Right lobe of liver (tissue), 6 donors: Measurements from ENCODE around the gene ARFGAP1. TPM values are rescaled to one million over a fixed set of nuclear protein-coding genes. Genes with fewer than 3 reads are reported as not detected.

ENCODE experiments used
- ATAC-seq, 4 donors: fragments of 200-7000 bp; cut with Tn5 transposase; one replicate each; pipeline ENCODE4 v1.9.1; 2020; ENCODE audit warnings: mild to moderate bottlenecking in 4 of 4, moderate library complexity in 4 of 4
- DNase-seq, 3 donors: peaks; one replicate each; pipeline ENCODE4 v3.0.0-alpha.2; 2020
- H3K27ac ChIP-seq, 3 donors: fragments of 200-600 bp; one replicate each; pipeline ENCODE4 v1.8.0; 2022
- H3K27me3 ChIP-seq, 2 donors: fragments of 200-600 bp; one replicate each; pipeline ENCODE4 v1.8.0; 2022
- H3K36me3 ChIP-seq, 4 donors: fragments of 200-600 bp; sonication (generic) in 1 of 4; one replicate each; pipeline versions ENCODE4 v1.5.1 to v1.8.0; 2017 to 2022; ENCODE audit warnings: control low read depth in 1 of 4
- H3K4me1 ChIP-seq, 4 donors: fragments of 200-600 bp; sonication (generic) in 1 of 4; one replicate each; pipeline versions ENCODE4 v1.5.1 to v1.8.0; 2017 to 2022; ENCODE audit warnings: control low read depth in 1 of 4
- H3K4me3 ChIP-seq, 3 donors: fragments of 200-600 bp; one replicate each; pipeline ENCODE4 v1.8.0; 2022
- H3K9me3 ChIP-seq, 4 donors: fragments of 200-600 bp; sonication (generic) in 1 of 4; one replicate each; pipeline versions ENCODE4 v1.5.1 to v1.8.0; 2017 to 2022; ENCODE audit warnings: control low read depth in 1 of 4
- CTCF ChIP-seq, 4 donors: fragments of 200-600 bp in 3 of 4; fragments of 450-650 bp in 1 of 4; IDR thresholded peaks; one replicate each; pipeline versions ENCODE4 v1.5.1 to v1.8.0; 2016 to 2022; ENCODE audit warnings: antibody characterized with exemption in 4 of 4, mild to moderate bottlenecking in 2 of 4
- POLR2A ChIP-seq: fragments of 450-650 bp; IDR thresholded peaks from one replicate; pipeline ENCODE4 v1.6.1; 2017; ENCODE audit warnings: antibody characterized with exemption, mild to moderate bottlenecking
- WGBS: methylation state at CpG from one replicate; pipeline ENCODE4 v1.1.6; 2018; ENCODE audit warnings: low coverage, low lambda C conversion rate; ENCODE audit not compliant: insufficient coverage; ENCODE audit errors: missing lambda C conversion rate; 5-methylcytosine and 5-hydroxymethylcytosine counted together
- intact Hi-C, 2 donors: fragments of 100-400 bp; cut with DNase I; formaldehyde crosslinking; loops; one replicate each; pipeline versions ENCODE4 v1.11.2 to v1.14.1; 2022
- total RNA-seq, 6 experiments: library from RNA; depleted of rRNA in 2 of 6; stranded (reverse); fragments of >200 nt in 2 of 6; fragmentation: NEBNext Ultra II Directional in 3 of 6; extraction: Animal tissue kit (Norgen Biotek cat#: 25700) in 3 of 6; gene quantifications; one replicate each; pipeline versions ENCODE4 v1.1.0 to v1.2.4, GENCODE V29; 2016 to 2023
- donor health status: DM: no; HTN: yes; CAD: no.
- donor health status: DM: no; HTN: no; CAD: no.
- donor health status: DM: no; HTN: no; CAD: no.
- donor health status: DM: no; HTN: yes; CAD: no.
- donor health status: DM: no; HTN: yes; CAD: no.

Gene ARFGAP1
- total RNA-seq, 6 experiments from 2014 or later, result 17.4 to 42.8 (median 29.5) TPM

GRCh38 chr20:63280371-63280770 is 7.8 kb downstream of the ARFGAP1 start:
- intact Hi-C loops, result no loop called here
- Histone ChIP-seq H3K27ac (no peak overlapping the region), H3K9me3 (no peaks in the 10 kb centered on the region), H3K27me3 (no peaks in the 10 kb centered on the region), H3K36me3 (peaks cover 0 to 43% (median 9%) of the 10 kb centered on the region in 4 donors), H3K4me1 (no peaks in the 10 kb centered on the region), H3K4me3 (no peak overlapping the region)
- TF ChIP-seq CTCF (IDR thresholded peaks at IDR 0.05) (no peak), POLR2A (no peak)
- DNase-seq (no peak), ATAC-seq (no peak)
- 93% methylated on average over 3 of the region's 6 CpGs for WGBS

GRCh38 chr20:63280929-63281545 is 8.4 kb downstream of the ARFGAP1 start:
- ATAC-seq (no peak), DNase-seq (no peak)
- WGBS, result no CpG with 5 or more reads among the region's 19 CpGs
- Histone ChIP-seq H3K27ac (no peak overlapping the region), H3K27me3 (no peaks in the 10 kb centered on the region), H3K9me3 (no peaks in the 10 kb centered on the region), H3K36me3 (peaks cover 0 to 41% (median 10%) of the 10 kb centered on the region in 4 donors), H3K4me3 (no peak overlapping the region), H3K4me1 (no peaks in the 10 kb centered on the region)
- TF ChIP-seq POLR2A (no peak), CTCF (IDR thresholded peaks at IDR 0.05) (no peak)
- intact Hi-C loops, result no loop called here

- H3K27ac ChIP-seq, result no peak overlapping the region
- H3K4me1 ChIP-seq, result no peaks in the 10 kb centered on the region
- no peaks in the 10 kb centered on the region for H3K9me3 ChIP-seq
- ATAC-seq (no peak), DNase-seq (no peak)
- no peaks in the 10 kb centered on the region for H3K27me3 ChIP-seq
- H3K36me3 ChIP-seq, result peaks cover 0 to 33% (median 10%) of the 10 kb centered on the region in 4 donors
- no CpG with 5 or more reads among the region's 38 CpGs for WGBS
- intact Hi-C loops, result no loop called here
- no peak for TF ChIP-seq CTCF (IDR thresholded peaks at IDR 0.05)
- TF ChIP-seq POLR2A, result no peak
- H3K4me3 ChIP-seq, result no peak overlapping the region
Observed at GRCh38 chr20:63281742-63282665, 9.4 kb downstream of the ARFGAP1 start.

GRCh38 chr20:63282946-63283345 is 10.3 kb downstream of the ARFGAP1 start:
- no peak overlapping the region for H3K4me3 ChIP-seq
- ATAC-seq (no peak), DNase-seq (no peak)
- H3K9me3 ChIP-seq, result no peaks in the 10 kb centered on the region
- 100% methylated on average over 1 of the region's 17 CpGs for WGBS
- no peak for TF ChIP-seq POLR2A
- TF ChIP-seq CTCF (IDR thresholded peaks at IDR 0.05), result no peak
- intact Hi-C loops, result no loop called here
- H3K4me1 ChIP-seq, result no peaks in the 10 kb centered on the region
- peaks cover 0 to 25% (median 10%) of the 10 kb centered on the region in 4 donors for H3K36me3 ChIP-seq
- H3K27me3 ChIP-seq, result no peaks in the 10 kb centered on the region
- H3K27ac ChIP-seq, result no peak overlapping the region
